HG02840 (cell line): Measurements from ENCODE around the gene AQP6.

Experiments
- ATAC-seq: cut with Tn5 transposase; IDR thresholded peaks from one replicate; pipeline ENCODE4 v1.9.1; 2021; ENCODE audit warnings: mild to moderate bottlenecking, moderate library complexity, moderate number of reproducible peaks; ENCODE audit not compliant: unreplicated experiment, low FRiP score

Gene AQP6

DNA sequence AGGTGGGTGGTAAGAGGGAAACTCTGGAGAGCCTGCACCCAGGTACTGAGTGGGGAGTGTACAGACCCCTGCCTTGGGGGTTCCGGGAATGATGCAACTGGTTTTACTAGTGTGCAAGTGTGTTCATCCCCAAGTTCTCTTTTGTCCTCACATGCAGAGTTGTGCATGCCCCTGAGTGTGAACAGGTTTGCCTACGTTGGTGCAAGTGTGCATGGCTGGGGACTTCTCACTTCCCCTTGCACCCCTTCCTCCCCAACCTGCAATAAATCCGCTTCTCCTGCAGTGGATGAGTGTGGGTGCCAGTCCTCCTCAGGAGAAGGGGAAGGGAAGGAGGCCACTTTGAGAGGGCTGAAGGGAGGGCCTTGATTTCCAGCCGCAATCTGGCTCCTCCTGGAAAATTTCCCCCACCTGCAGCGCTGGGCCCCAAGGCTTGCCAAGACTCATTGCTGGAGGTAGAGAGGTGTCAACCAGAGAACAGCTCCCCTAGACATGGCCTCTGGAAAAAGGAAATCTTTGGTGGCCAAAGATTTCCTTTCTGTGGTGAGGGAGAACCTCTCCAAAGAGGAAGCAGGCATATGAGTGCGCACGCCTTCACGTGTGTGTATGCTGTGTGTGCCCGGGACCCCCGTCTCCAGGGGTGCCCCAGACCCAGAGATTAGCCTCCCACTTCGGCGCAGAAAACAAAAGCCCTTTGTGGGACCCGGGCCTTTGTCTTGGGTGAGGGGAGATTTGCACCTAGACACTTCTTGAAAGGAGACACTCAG lies 16.7 kb upstream of the AQP6 start:
- no peak for ATAC-seq

DNA sequence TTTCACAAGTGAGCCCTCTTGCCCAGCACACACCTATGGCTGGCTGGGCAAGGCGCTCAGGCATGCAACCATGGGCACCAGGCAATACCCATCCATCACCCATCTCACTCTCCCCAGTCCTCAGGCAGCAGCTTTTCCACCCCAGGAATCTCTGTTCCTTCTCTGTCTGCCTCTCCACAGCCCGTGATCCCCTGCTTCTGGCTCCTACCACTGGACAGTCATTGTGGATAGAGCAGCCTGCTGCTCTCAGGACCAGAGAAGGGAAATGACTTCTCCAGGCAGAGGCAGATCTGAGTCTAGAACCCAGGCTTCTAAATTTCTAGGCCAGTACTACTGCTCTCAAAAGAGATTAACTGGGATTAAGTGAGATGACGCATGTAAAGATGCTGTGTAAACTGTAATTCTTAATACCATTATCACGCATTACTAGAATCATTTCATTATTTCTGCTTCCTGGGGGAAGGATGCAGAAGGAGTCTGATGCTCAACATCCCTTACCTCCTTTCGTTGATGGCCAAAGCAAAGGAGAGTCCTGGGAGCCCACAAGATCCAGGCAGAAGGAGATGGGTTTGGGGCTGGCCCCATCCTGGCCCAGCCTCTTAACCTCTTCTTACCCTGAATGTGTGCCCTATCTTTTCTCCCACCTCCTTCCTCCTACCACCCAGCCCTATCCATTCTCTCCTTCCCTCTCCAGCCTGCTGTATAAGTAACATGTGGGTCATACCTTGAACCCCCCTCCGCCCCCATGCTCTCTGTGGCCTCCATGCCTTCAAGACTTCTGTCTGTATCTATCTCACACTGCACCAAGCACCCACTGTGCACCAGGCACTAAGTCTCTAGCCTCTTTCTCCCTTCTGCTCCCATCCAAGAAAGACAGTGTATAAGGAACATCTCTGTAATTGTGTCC lies 15.8 kb upstream of the AQP6 start:
- ATAC-seq = no peak

DNA sequence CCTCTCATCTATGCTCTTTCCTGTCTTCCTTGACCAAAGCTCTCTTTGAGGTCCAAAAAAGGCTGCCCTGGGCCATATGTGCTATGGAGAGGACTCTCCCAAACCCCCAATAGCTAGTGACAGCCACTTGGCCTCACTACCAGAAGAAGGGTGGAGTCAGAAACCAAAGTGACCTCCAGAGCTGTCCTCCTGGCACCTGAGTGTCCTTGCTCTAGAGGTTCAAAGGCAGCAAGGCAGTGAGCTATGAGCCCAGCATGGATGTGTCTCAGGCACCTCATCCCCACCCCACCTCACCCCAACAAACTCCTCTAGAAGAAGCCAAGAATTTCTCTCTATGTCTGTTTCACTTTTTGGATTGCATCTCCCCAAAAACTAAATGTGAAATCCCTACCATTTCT lies 15.2 kb upstream of the AQP6 start:
- no peak for ATAC-seq

DNA sequence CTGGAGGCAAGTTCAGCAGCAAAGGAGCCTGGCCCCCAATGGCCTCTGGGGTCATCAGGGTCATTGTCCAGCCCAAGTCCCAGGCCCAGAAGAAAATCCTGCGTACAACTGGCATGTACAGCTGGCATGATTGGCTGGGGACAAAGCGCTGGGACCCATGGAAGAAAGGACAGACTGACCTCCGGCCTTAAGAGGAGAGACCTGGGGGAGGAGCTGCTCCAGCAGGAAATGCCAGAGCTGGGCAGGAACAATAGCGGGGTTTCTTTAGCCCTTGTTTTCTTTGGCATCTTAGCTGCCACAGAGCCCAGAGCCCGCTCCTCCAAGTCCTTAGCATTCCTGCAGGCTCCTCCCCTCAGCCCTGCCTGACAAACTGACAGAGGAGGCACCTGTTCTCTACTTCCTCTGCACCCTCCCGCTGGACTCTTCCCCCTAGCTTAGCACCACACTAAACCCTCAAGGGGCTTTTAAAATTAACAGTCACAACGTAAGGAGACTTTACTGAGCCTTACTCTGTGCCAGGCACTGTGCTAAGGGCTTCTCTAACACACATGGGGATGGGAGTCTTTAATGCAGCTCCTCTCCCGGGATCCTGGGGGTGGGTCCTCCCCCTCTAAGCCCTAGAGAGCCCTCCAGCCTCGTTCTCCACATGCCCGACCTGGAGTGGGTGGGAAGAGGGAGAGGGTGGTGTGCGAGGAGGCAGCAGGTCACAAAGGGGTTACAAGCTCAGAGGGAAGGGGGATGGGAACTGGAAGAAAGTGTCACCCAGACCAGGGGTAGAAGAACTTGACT lies 12.9 kb upstream of the AQP6 start:
- ATAC-seq = no peak

DNA sequence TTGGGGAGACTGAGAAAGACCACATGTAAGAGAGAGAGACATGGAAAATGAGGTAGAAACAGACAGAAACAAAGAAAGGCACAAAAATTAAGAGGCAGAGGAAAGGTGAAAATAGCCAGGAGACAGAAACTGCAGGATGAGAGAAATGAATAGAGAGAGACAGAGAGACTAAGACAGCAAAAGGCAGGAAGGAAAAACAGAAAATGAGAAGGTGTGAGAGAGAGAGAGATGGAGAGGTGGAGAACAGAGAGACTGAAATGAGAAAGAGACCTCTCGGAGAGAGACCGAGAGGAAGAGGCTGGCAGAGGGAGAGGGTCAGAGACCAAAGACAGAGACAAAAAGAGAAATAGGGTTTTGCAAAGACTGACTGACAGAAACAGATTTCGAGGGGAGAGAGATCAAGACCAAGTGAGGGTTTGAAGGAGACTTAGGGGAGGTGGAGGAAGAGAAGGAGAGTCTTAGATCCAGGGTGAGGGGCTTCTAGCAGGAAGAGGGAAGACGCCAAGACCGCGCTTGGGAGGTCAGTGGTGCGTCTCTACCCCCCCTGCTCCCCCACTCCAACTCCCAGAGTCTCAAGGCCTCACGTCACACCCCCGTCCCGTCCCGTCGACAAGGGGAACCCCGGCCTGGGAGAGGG lies 12.2 kb upstream of the AQP6 start:
- no peak for ATAC-seq

DNA sequence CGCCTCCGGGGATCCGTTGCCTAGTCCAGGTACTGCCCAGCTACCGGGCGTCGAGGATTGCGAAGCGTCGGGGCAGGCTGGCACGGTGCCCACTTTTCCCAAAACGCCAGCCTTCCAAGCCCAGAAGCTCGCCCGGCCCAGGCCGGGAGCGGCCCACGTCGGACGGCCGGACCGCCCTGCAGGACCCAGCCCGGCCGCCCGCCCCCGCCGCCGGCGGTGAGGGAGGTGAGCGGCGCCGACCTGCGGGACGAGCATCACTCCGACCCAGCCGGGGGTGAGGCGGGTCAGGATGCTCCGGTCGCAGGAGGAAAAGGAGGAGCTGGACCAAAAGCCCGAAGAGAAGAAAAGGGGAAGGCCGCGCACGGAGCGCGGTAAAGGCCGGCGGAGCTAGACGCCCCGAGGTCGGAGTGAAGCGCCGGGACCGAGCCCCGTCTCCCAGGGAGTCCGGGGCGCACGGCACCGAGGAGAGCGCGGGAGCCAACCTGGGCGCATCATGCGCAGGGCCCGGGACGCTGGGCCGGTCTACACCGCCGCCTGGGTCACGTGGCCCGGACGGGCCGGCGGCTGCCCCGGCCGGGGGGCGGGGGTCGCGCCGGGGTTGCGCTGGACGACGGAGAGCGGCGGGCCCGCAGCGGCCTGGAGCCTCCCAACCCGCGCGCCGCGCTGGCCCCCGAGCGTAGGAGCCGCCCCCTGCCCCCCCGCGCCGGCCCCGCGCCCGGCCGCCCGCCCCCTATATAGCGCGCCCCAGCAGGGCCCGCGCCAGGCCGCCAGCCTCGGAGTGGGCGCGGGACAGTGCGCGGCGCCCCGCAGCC lies 11.4 kb upstream of the AQP6 start, which contains the start of gene AQP5:
Gene AQP5, plus strand, starts transcription at position 762 of the 812 bp plus-strand sequence. CDS start 146 bp downstream, outside the sequence.
- ATAC-seq = no peak

DNA sequence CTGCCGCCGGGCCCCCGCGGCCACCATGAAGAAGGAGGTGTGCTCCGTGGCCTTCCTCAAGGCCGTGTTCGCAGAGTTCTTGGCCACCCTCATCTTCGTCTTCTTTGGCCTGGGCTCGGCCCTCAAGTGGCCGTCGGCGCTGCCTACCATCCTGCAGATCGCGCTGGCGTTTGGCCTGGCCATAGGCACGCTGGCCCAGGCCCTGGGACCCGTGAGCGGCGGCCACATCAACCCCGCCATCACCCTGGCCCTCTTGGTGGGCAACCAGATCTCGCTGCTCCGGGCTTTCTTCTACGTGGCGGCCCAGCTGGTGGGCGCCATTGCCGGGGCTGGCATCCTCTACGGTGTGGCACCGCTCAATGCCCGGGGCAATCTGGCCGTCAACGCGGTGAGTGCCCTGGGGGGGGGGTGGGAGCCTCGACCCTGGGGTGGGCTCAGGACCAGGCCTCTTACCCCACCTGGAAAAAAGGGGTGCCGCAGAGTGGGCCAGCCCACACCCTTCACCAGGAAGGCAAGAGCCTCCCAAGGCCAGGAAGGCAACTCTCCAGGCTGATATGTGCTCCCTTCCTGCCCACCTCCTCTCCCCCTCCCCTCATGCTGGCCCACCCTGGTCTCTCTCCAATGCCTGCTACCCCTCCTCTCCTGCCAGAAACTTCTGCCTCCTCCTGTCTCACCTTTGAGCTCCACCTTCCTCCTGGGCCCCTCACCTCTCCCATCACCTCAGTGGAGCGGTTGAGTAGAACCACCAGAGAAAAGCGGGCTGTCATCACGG lies 10.6 kb upstream of the AQP6 start:
- ATAC-seq = no peak

DNA sequence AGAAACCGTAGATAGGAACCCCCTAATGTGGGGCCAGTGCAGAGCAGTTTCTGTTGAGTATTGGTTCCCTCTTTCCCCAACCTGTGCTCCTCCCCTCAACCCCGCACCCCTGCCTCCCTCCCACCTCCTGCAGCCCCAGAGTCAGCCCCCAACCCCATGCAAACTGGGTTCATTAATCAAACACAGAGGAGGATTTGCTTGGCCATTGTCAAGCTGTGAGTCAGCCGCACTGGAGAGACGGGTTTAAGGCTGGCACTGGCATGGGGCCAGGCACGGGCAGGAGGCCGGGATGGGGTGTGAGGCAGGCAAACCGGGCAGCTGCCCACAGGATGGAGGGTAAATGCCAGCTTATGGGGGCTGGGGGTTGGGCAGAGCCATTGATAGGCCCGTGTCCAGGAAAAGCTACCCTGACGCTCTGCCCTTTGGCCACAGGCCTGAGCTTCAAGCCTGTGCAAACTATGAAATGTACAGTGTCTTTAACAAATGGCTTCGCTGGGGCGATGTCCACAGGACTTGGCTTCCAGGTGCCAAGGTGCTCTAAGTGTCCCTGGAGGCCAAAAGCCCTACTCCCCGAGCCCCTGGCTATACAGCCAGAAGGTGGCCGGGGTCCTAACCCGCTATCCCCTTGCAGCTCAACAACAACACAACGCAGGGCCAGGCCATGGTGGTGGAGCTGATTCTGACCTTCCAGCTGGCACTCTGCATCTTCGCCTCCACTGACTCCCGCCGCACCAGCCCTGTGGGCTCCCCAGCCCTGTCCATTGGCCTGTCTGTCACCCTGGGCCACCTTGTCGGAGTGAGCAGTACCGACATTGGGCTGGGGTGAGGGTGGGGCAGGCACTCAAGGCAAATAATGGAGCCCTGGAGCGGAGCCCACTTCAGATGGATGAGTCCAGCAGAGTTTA lies 9.6 kb upstream of the AQP6 start:
- ATAC-seq = no peak

DNA sequence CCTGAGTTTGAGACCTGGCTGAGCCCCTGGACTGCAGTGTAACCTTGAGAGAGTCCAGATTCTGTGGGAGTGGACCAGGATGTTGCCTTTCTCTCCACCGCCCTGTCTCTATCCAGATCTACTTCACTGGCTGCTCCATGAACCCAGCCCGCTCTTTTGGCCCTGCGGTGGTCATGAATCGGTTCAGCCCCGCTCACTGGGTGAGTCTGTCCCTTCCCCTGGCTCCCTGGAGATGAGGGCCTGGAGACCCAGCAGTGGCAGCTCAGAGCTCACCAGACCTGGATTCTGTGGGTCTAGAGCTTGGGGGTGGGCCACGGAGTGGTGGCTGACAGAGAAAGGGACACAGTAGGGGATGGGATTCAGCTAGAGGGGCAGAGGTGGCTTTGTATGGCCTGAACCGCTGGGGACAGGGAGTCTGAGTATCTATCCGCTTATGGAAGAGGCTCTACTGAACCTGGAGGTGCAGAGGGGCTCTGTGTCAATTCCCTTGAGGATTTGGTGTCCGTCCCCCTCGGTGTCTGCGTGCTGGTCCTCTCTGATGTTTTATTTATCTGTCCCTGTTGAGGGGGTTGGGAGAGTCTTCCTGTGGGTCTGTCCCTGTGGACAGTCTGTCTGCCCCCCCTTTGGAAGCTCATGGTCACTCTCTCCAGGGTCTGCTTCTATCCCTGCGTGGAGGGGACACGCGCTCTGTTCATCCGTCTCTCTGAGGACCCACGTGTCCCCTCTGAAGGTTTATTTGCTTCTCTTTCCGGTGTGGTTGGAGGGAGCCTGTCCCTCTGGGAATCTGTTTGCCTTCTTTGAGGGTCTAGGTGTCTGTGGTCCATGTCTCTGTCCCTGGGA lies 8.6 kb upstream of the AQP6 start:
- ATAC-seq = no peak

DNA sequence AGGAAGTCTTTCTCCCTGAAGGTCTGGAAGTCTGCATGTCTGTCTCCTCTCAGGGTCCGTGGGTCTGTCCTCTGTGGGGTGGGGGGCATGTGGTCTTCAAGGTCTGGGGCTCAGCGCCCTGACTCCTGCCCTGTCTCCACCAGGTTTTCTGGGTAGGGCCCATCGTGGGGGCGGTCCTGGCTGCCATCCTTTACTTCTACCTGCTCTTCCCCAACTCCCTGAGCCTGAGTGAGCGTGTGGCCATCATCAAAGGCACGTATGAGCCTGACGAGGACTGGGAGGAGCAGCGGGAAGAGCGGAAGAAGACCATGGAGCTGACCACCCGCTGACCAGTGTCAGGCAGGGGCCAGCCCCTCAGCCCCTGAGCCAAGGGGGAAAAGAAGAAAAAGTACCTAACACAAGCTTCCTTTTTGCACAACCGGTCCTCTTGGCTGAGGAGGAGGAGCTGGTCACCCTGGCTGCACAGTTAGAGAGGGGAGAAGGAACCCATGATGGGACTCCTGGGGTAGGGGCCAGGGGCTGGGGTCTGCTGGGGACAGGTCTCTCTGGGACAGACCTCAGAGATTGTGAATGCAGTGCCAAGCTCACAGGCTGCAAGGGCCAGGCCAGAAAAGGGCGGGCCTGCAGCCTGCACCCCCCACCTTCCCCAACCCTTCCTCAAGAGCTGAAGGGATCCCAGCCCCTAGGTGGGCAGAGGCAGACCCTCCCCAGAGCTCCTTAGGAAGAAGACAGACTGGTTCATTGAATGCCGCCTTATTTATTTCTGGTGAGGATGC lies 7.7 kb upstream of the AQP6 start:
- ATAC-seq = no peak

DNA sequence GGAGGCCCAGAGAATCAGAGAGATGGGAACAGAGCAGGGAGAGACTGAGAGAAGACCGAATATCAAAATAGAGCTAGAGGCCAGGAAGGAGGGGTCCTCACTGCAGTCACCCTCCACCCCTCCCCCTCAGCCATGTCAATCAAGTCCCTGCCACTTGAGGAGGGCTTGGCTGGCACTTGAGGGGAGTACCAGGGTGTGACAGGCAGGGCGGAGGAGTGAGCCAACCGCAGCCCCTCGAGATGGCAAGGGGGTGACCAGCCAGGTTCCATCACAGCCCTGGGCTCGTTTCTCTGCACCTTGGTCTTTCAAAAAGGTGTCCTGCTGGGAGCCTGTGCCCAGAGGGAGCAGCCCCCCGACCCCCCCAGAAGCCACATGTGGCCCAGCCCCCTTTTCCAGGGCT lies 6.9 kb upstream of the AQP6 start:
- ATAC-seq = no peak

DNA sequence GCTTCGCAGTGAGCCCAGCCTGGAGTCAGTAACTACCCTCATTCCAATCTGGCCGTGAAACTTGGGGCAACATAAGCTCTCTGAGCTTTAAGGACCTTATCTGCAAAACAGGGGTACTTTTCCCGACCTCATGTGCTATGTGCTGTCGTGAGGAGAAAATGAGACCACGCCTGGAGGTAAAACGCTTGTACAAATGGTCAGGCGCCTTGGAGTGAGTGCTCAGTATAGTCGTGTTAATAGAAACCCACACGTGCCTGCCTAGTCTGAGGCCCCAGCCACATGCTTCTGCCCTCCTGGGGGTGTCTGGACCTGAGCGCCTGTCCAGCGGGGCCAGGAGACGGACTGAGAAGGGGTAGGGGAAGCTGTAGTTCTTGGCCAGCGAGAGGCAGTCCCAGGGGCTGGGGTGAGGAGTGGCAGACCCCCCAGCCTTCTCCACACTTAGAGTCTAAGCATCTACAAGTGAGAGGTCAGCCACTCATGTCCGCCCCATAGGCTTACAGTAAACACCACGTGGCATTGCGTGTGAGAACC lies 6.2 kb upstream of the AQP6 start:
- ATAC-seq = no peak

DNA sequence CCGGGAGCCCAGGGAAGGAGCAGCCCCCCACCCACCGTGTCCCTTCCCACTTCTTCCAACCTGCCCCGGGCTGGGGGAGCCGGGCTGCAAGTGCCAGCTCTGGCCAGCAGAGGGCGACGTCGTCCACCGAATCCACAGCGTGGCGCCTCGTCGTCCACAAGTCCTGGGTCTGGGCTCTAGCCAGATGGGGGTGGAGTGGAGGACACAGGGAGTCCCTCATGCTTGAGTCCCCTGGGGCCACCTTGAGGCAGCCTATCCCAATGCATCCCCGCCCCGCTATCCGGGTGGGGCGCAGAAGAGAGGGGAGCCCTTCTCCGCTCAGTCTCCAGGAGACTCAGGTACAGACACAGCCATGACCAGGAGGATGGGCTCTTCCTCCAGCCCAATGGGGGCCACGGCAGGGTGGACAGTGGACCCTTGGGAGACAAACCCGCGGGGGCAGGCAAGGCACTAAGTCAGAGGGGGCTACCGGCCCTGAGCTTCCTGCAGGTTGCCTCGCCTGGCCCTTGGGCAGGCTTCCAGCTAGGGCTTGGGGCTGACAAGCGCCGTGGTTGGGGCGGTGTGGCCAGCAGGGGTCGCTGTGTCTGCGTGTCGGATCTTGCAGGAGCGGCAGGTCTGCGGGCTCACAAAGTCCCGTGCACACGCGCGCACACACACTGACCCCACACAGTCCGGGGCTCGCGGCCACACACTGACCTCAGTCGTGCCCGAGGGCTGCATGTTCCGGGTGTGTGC lies 5.5 kb upstream of the AQP6 start:
- ATAC-seq = no peak

DNA sequence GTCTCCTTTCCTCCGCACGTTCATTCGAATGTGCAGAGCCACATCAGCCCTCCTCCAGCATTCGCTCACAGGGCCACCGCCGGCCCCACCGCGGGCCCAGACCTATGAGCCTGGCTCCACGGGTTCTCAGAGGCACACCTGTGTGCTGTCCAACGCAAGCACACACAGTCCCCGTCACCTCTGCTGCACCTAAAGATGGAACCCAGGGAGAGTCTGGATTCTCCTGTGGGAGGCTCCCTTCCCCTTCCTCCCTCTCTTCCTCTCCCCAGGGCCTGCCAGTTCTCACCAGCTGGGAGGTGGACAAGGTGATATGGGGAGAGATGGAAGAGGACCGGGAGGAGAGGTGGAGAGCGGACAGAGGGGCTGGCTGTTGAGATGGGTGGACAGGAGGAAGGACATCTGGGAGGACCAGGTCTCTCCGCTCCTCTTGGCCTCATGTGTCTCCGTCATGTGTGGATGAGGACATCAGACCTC lies 4.9 kb upstream of the AQP6 start:
- no peak for ATAC-seq

DNA sequence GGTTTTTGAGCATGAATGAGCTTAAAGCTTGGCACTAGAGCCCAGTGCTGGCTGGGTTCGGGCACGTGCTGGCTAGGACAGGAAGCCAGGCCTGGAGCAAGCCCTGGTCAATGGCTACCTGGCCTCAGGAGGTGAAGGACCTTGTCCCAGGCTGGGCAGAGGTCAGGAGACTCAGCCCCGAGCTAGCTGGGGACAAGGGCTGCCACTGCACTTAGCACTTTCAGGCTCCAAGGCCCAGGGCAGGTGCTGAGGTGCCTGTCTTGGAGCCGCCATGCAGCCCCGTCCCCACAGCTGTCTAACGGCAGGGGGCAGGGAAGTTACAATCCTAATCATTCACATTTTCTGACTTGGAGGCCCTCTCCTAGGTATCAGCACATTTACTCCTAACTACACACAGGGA lies 4.3 kb upstream of the AQP6 start:
- ATAC-seq = no peak
